OCI-LY1 (cell line): ENCODE measurements around the gene RSBN1L.

Experiments used
- H2AFZ ChIP-seq: fragments of 200-600 bp; sonication (generic), shearing (Covaris generic); 2 replicates; pipeline ENCODE4 v1.6.0; 2014; ENCODE audit warnings: antibody characterized with exemption, mild to moderate bottlenecking, low read length
- H3F3A ChIP-seq: fragments of 200-600 bp; sonication (generic), shearing (Covaris generic); 2 replicates; pipeline ENCODE4 v1.6.0; 2014; ENCODE audit warnings: mild to moderate bottlenecking, antibody characterized with exemption, low read length, moderate library complexity; ENCODE audit not compliant: insufficient read depth
- H3K27ac ChIP-seq: fragments of 200-600 bp; sonication (generic); 2 replicates; pipeline ENCODE4 v1.5.1; 2014; ENCODE audit warnings: low read length, mixed run types, mild to moderate bottlenecking, low read depth; ENCODE audit not compliant: poor library complexity, severe bottlenecking
- H3K27me3 ChIP-seq: fragments of 200-600 bp; sonication (generic); 2 replicates; pipeline ENCODE4 v1.6.0; 2014; ENCODE audit warnings: antibody characterized with exemption, mild to moderate bottlenecking, low read length, moderate library complexity; ENCODE audit not compliant: insufficient read depth
- H3K36me3 ChIP-seq: fragments of 200-600 bp; sonication (generic); 2 replicates; pipeline ENCODE4 v1.6.1; 2014; ENCODE audit warnings: mild to moderate bottlenecking, antibody characterized with exemption, low read length, moderate library complexity, mixed read lengths; ENCODE audit not compliant: insufficient read depth
- H3K4me1 ChIP-seq: fragments of 200-600 bp; sonication (generic); 2 replicates; pipeline ENCODE4 v1.5.1; 2014; ENCODE audit warnings: mild to moderate bottlenecking, low read length, moderate library complexity; ENCODE audit not compliant: insufficient read depth, severe bottlenecking
- H3K4me2 ChIP-seq: fragments of 200-600 bp; sonication (generic), shearing (Covaris generic); 2 replicates; pipeline ENCODE4 v1.6.1; 2014; ENCODE audit warnings: low read length
- H3K4me3 ChIP-seq: fragments of 200-600 bp; sonication (generic); 2 replicates; pipeline ENCODE4 v1.5.1; 2014; ENCODE audit warnings: low read length, low read depth, mild to moderate bottlenecking, mixed read lengths; ENCODE audit not compliant: poor library complexity, severe bottlenecking
- H3K79me2 ChIP-seq: fragments of 200-600 bp; shearing (Covaris generic); 2 replicates; pipeline ENCODE4 v1.6.1; 2016; ENCODE audit warnings: mixed run types, low read length, mixed read lengths; ENCODE audit not compliant: insufficient read depth
- H3K9ac ChIP-seq: fragments of 200-600 bp; sonication (generic), shearing (Covaris generic); 2 replicates; pipeline ENCODE4 v1.6.1; 2014; ENCODE audit warnings: mild to moderate bottlenecking, low read length, mixed read lengths
- H3K9me2 ChIP-seq: fragments of 200-600 bp; sonication (generic), shearing (Covaris generic); 2 replicates; pipeline ENCODE4 v1.6.1; 2014; ENCODE audit warnings: low read depth, mild to moderate bottlenecking, low read length, mixed read lengths
- H3K9me3 ChIP-seq: fragments of 200-600 bp; shearing (Covaris generic); 2 replicates; pipeline ENCODE4 v1.6.1; 2014; ENCODE audit warnings: low read length, mixed read lengths
- H4K20me1 ChIP-seq: fragments of 200-600 bp; sonication (generic), shearing (Covaris generic); 2 replicates; pipeline ENCODE4 v1.6.0; 2016; ENCODE audit warnings: mild to moderate bottlenecking, low read length; ENCODE audit not compliant: insufficient read depth
- CTCF ChIP-seq: fragments of 200-600 bp; sonication (generic), shearing (Covaris generic); IDR thresholded peaks from 2 replicates; pipeline ENCODE4 v1.5.1; 2017; ENCODE audit warnings: mild to moderate bottlenecking, antibody characterized with exemption, low read length, moderate library complexity, mixed read lengths
- EZH2 ChIP-seq: fragments of 200-600 bp; sonication (generic), shearing (Covaris generic); IDR thresholded peaks from 2 replicates; pipeline ENCODE4 v1.8.0; 2017; ENCODE audit warnings: borderline replicate concordance, mixed run types, mild to moderate bottlenecking, antibody characterized with exemption, low read length, moderate library complexity, mixed read lengths

Gene RSBN1L

GRCh38 chr7:77707504-77707992, 11.3 kb downstream of the RSBN1L start:
- H3K79me2 ChIP-seq: peaks cover 98% of the 10 kb centered on the region

GRCh38 chr7:77710067-77710466, 13.8 kb downstream of the RSBN1L start:
- no peaks in the 10 kb centered on the region; the same call in 1 of the 2 replicates for H4K20me1 ChIP-seq
- no peaks in the 10 kb centered on the region for H3F3A ChIP-seq
- H3K9ac ChIP-seq: no peak overlapping the region
- no peak overlapping the region for H3K4me2 ChIP-seq
- H3K9me2 ChIP-seq: no peaks in the 10 kb centered on the region
- TF ChIP-seq EZH2: no peak
- no peak for TF ChIP-seq CTCF
- H3K4me3 ChIP-seq: no peak overlapping the region
- H3K36me3 ChIP-seq: peaks cover 73% of the 10 kb centered on the region
- no peak overlapping the region for H2AFZ ChIP-seq
- no peaks in the 10 kb centered on the region for H3K27me3 ChIP-seq
- no peak overlapping the region for H3K27ac ChIP-seq
- H3K4me1 ChIP-seq: no peaks in the 10 kb centered on the region
- no peaks in the 10 kb centered on the region for H3K9me3 ChIP-seq
- peaks cover 94% of the 10 kb centered on the region for H3K79me2 ChIP-seq

More at GRCh38 chr7:77707504-77707992, 11.3 kb downstream of the RSBN1L start:
- Histone ChIP-seq H3K9ac (no peak overlapping the region), H3F3A (no peaks in the 10 kb centered on the region), H3K4me1 (peaks cover 7% of the 10 kb centered on the region), H3K9me3 (no peaks in the 10 kb centered on the region), H3K4me2 (no peak overlapping the region), H3K27ac (no peak overlapping the region), H3K4me3 (no peak overlapping the region), H3K27me3 (no peaks in the 10 kb centered on the region), H2AFZ (no peak overlapping the region), H3K9me2 (no peaks in the 10 kb centered on the region), H3K36me3 (peaks cover 62% of the 10 kb centered on the region), H4K20me1 (peaks cover 4% of the 10 kb centered on the region; the same call in 1 of the 2 replicates)
- TF ChIP-seq CTCF (no peak), EZH2 (no peak)

DNA sequence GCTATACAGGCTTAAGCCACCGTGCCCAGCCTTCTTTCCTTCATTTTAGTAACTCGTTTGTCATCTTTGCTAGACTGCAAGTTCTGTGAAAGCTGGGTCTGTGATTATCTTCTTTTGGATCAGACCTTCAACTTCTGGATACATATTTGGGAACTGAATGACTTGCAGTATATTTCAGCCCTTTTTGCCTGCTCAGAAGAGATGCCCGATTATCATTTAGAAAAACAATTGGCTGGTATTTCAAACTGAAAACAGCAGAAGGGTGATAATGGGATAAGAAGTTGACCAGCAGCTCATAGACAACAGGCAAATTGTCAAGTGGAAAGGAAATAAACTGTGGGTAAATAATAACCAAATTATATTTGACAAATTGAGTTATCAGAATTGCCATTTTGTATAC, 14.6 kb downstream of the RSBN1L start:
- no peaks in the 10 kb centered on the region for H3K9me3 ChIP-seq
- H3K9me2 ChIP-seq: no peaks in the 10 kb centered on the region
- no peaks in the 10 kb centered on the region for H3K27me3 ChIP-seq
- no peak overlapping the region for H3K4me2 ChIP-seq
- H3F3A ChIP-seq: no peaks in the 10 kb centered on the region
- H3K4me3 ChIP-seq: no peak overlapping the region
- no peak overlapping the region for H3K9ac ChIP-seq
- no peak for TF ChIP-seq EZH2
- TF ChIP-seq CTCF: no peak
- H3K4me1 ChIP-seq: no peaks in the 10 kb centered on the region
- no peaks in the 10 kb centered on the region; the same call in 1 of the 2 replicates for H4K20me1 ChIP-seq
- peaks cover 70% of the 10 kb centered on the region for H3K36me3 ChIP-seq
- no peak overlapping the region for H2AFZ ChIP-seq
- H3K27ac ChIP-seq: no peak overlapping the region
- peaks cover 94% of the 10 kb centered on the region for H3K79me2 ChIP-seq
